GM12878 (cell line): ENCODE results near the gene DUSP7. TPM values are rescaled to one million over a fixed set of nuclear protein-coding genes. Genes with fewer than 3 reads are reported as not detected.

Source experiments
- ATAC-seq: fragments of 200-7000 bp; cut with Tn5 transposase; 3 replicates; pipeline ENCODE4 v1.9.1; 2020; ENCODE audit warnings: mild to moderate bottlenecking, moderate library complexity
- BruUV-seq: library from RNA; stranded (reverse); fragments of 400-500 nt; replicated peaks from 2 replicates; lab custom pipeline; 2021; lab: Mats Ljungman, UMichigan
- CTCF ChIA-PET: fragments of 300-600 bp; sonication (Branson Sonifier 250); formaldehyde crosslinking; extraction: SDS; loops from one replicate; lab custom pipeline; 2021; ENCODE audit warnings: inconsistent platforms; lab: Yijun Ruan, JAX
- POLR2A ChIA-PET: fragments of 350-600 bp; formaldehyde crosslinking; extraction: SDS; loops from one replicate; lab custom pipeline; 2021; ENCODE audit warnings: inconsistent platforms; lab: Charles Lee
- RAD21 ChIA-PET: fragments of 300-600 bp; sonication (Branson Sonifier 250); formaldehyde crosslinking; loops from one replicate; lab custom pipeline; 2023; ENCODE audit warnings: antibody characterized with exemption; ENCODE audit not compliant: unreplicated experiment; lab: Charles Lee
- SMC1A ChIA-PET: fragments of 300-600 bp; sonication (Branson Sonifier 250); formaldehyde crosslinking; loops from one replicate; lab custom pipeline; 2023; ENCODE audit not compliant: unreplicated experiment, uncharacterized antibody; lab: Charles Lee
- DNase-seq: peaks from one replicate; pipeline ENCODE4 v3.0.0-alpha.2; 2011; ENCODE audit warnings: low read depth, low spot score
- FAIRE-seq: peaks from 3 replicates; lab custom pipeline; 2011; peaks lifted over from hg19 to GRCh38; lab: Jason Lieb, UNC
- H2AFZ ChIP-seq: 2 replicates; pipeline ENCODE4 v1.6.0; 2011; ENCODE audit warnings: low read depth, low read length, control low read depth; ENCODE audit not compliant: control insufficient read depth
- H3K27ac ChIP-seq: 2 replicates; pipeline ENCODE4 v1.5.1; 2011; ENCODE audit warnings: control low read depth; ENCODE audit not compliant: control insufficient read depth, insufficient read depth
- H3K27me3 ChIP-seq, 2 experiments: replicated peaks in 1 of 2; 2 replicates each; pipeline versions ENCODE4 v1.6.0 to v1.6.1; 2011; ENCODE audit warnings: low read length in 1 of 2; ENCODE audit not compliant: control insufficient read depth in 2 of 2, insufficient read depth in 2 of 2
- H3K36me3 ChIP-seq, 2 experiments: 2 replicates each; pipeline ENCODE4 v1.5.1; 2011; ENCODE audit warnings: low read length in 1 of 2; ENCODE audit not compliant: control insufficient read depth in 2 of 2, insufficient read depth in 2 of 2
- H3K4me1 ChIP-seq: 2 replicates; pipeline ENCODE4 v1.6.1; 2011; ENCODE audit warnings: mild to moderate bottlenecking, low read length, moderate library complexity, mixed read lengths; ENCODE audit not compliant: control insufficient read depth, insufficient read depth
- H3K4me2 ChIP-seq: 2 replicates; pipeline ENCODE4 v1.6.0; 2011; ENCODE audit warnings: control low read depth; ENCODE audit not compliant: control insufficient read depth, insufficient read depth
- H3K4me3 ChIP-seq: fragments of 200-600 bp; sonication (generic); 2 replicates; pipeline ENCODE4 v1.5.1; 2016
- H3K79me2 ChIP-seq: 2 replicates; pipeline ENCODE4 v1.6.0; 2011; ENCODE audit warnings: low read length; ENCODE audit not compliant: control insufficient read depth, insufficient read depth
- H3K9ac ChIP-seq: 2 replicates; pipeline ENCODE4 v1.8.0; 2011; ENCODE audit warnings: low read length, control low read depth, mixed read lengths; ENCODE audit not compliant: control insufficient read depth, insufficient read depth
- H3K9me3 ChIP-seq: replicated peaks from 3 replicates; pipeline ENCODE4 v1.5.1; 2011; ENCODE audit warnings: mild to moderate bottlenecking, low read length; ENCODE audit not compliant: control insufficient read depth, insufficient read depth
- H4K20me1 ChIP-seq: 2 replicates; pipeline ENCODE4 v1.6.0; 2011; ENCODE audit not compliant: control insufficient read depth, insufficient read depth
- BMI1 ChIP-seq: fragments of 450-650 bp; IDR thresholded peaks from 2 replicates; pipeline ENCODE4 v1.6.1; 2016; ENCODE audit warnings: mild to moderate bottlenecking, moderate library complexity, borderline replicate concordance
- EGR1 ChIP-seq, 2 experiments: IDR thresholded peaks; 1 replicate in 1 of 2; 2 replicates in 1 of 2; pipeline ENCODE4 v1.6.1; 2011 to 2012; ENCODE audit warnings: low read depth in 2 of 2, low read length in 2 of 2, borderline replicate concordance in 1 of 2, mild to moderate bottlenecking in 1 of 2, moderate library complexity in 1 of 2
- ETV6 ChIP-seq, 2 experiments: fragments of 450-650 bp in 1 of 2; IDR thresholded peaks in 1 of 2; conservative IDR thresholded peaks in 1 of 2; 2 replicates each; pipeline ENCODE4 v1.6.1; 2014; ENCODE audit warnings: antibody characterized with exemption in 1 of 2, borderline replicate concordance in 1 of 2, low read depth in 1 of 2, mild to moderate bottlenecking in 1 of 2, moderate library complexity in 1 of 2
- IKZF1 ChIP-seq: fragments of 450-650 bp; conservative IDR thresholded peaks from 2 replicates; pipeline ENCODE4 v1.6.1; 2017; ENCODE audit warnings: antibody characterized with exemption, mild to moderate bottlenecking
- SMAD1 ChIP-seq: fragments of 450-650 bp; IDR thresholded peaks from 2 replicates; pipeline ENCODE4 v1.6.1; 2018; ENCODE audit warnings: mild to moderate bottlenecking, low read depth; ENCODE audit not compliant: partially characterized antibody
- SREBF2 ChIP-seq: IDR thresholded peaks from 2 replicates; pipeline ENCODE4 v1.6.1; 2012; ENCODE audit warnings: mild to moderate bottlenecking, low read length
- ZBTB33 ChIP-seq: fragments of 450-650 bp; IDR thresholded peaks from 2 replicates; pipeline ENCODE4 v1.6.1; 2017; ENCODE audit warnings: mild to moderate bottlenecking
- WGBS: methylation state at CpG from one replicate; pipeline ENCODE4 v1.1.6; 2016; ENCODE audit warnings: low lambda C conversion rate; ENCODE audit not compliant: insufficient replicate concordance, insufficient coverage; ENCODE audit errors: missing lambda C conversion rate; 5-methylcytosine and 5-hydroxymethylcytosine counted together
- in situ Hi-C: fragments of 300-500 bp; cut with MboI; formaldehyde crosslinking; loops from 9 replicates; pipeline ENCODE4 v1.14.3; 2018; ENCODE audit warnings: mixed read lengths
- intact Hi-C: fragments of 100-400 bp; cut with micrococcal nuclease; formaldehyde crosslinking; loops from one replicate; pipeline ENCODE4 v1.14.2; 2022; ENCODE audit not compliant: unreplicated experiment
- polyA plus RNA-seq, 11 experiments: library from polyadenylated mRNA; depleted of rRNA in 4 of 11; unstranded in 6 of 11; stranded (reverse) in 5 of 11; fragments of >200 nt; fragmentation: Nextera tagmentation in 4 of 11; fragmentation: Illumina TruSeq in 1 of 11; extraction: Ambion mirVana in 4 of 11; extraction: Trizol in 1 of 11; gene quantifications; 1 replicate in 1 of 11; 2 replicates in 10 of 11; pipeline versions ENCODE4 v1.2.1 to v1.2.3, GENCODE V29; 2011 to 2016; ENCODE audit warnings: inconsistent platforms in 2 of 11, missing spikeins in 2 of 11, low read depth in 1 of 11
- total RNA-seq, 4 experiments: library from RNA; depleted of rRNA in 3 of 4; stranded (reverse); fragments of >200 nt in 3 of 4; fragmentation: Illumina TruSeq in 1 of 4; extraction: Trizol in 1 of 4; gene quantifications; 2 replicates each; pipeline versions ENCODE4 v1.2.1 to v1.2.3, GENCODE V29; 2013 to 2021

The DUSP7 gene
- total and polyA plus RNA-seq, 10 of the 15 experiments (the other 5 are each of a cell fraction or from before 2014, with no cell fraction given) = 0.73 to 17.0 (median 7.9) TPM

- SMC1A ChIA-PET = interaction anchor here (0.6 to 12.8 kb wide), 6 partner anchors 8 to 925 kb away, joined by 3 to 116 read pairs (median 3); partner anchors contain the start of gene DUSP7
- RAD21 ChIA-PET = interaction anchor here (0.8 to 2.5 kb wide), 7 partner anchors 8 to 108 kb away, joined by 3 to 17 read pairs (median 6); partner anchors contain the start of gene DUSP7
- Histone ChIP-seq H4K20me1 (no peaks in the 10 kb centered on the region), H3K4me2 (no peak overlapping the region), H3K27ac (no peak overlapping the region), H3K36me3 (no peaks in the 10 kb centered on the region), H3K9me3 (no peaks in the 10 kb centered on the region), H3K9ac (no peak overlapping the region), H3K4me3 (no peak overlapping the region), H2AFZ (peak overlapping the region; percentile 29; the same call in 1 of the 2 replicates), H3K27me3 (no peaks in the 10 kb centered on the region), H3K79me2 (no peaks in the 10 kb centered on the region), H3K4me1 (peaks cover 4% of the 10 kb centered on the region)
- CTCF ChIA-PET = interaction anchor here (0.9 to 8.2 kb wide), 8 partner anchors 8 to 139 kb away, joined by 3 to 93 read pairs (median 6); partner anchors contain the start of genes DUSP7 and POC1A
- no peak for TF ChIP-seq ZBTB33
- no peak for TF ChIP-seq SREBF2
- TF ChIP-seq EGR1 (IDR thresholded peaks at IDR 0.05; ENCODE audit: borderline replicate concordance in 1 of 2, low read depth in 2 of 2, low read length in 2 of 2) = no peak
- TF ChIP-seq ETV6 (conservative IDR thresholded peaks at IDR 0.05 in 1 of 2, IDR thresholded peaks at IDR 0.05 in 1 of 2; ENCODE audit: borderline replicate concordance in 1 of 2, low read depth in 1 of 2) = no peak
- no peak for TF ChIP-seq BMI1
- TF ChIP-seq SMAD1 = no peak
- TF ChIP-seq IKZF1 = 0 out of 2 replicates have a peak, but pooled peaks have one; percentile 2
- BruUV-seq = no TSS peak
- WGBS = 42% methylated on average over 13 of the region's 13 CpGs
- in situ Hi-C loops = no loop called here
- DNase-seq (no peak), ATAC-seq (peak; percentile 44), FAIRE-seq (no peak)
- intact Hi-C loops = no loop called here
- POLR2A ChIA-PET = interaction anchor here (0.7 to 2.1 kb wide), 6 partner anchors 8 to 106 kb away, joined by 3 to 6 read pairs (median 4); partner anchors contain the start of gene DUSP7
Measured at GRCh38 chr3:52015438-52016228, 40.7 kb downstream of the DUSP7 start.
